GM12865 (cell line): ENCODE data around the gene HMGCS1.
"Not testable (repeated sequence)": the region's sequence is repeated elsewhere in the genome, so short reads cannot be mapped to it uniquely, and the experiment has no call there.

Experiments
- DNase-seq: peaks from one replicate; pipeline ENCODE4 v3.0.0; 2010; ENCODE audit warnings: low read depth
- H3K4me3 ChIP-seq: 2 replicates; pipeline ENCODE4 v1.5.1; 2011; ENCODE audit warnings: mild to moderate bottlenecking, low read depth, low read length, control low read depth
- TF ChIP-seq, protein P1 (sequence below): IDR thresholded peaks from 2 replicates; pipeline ENCODE4 v1.5.1; 2011; ENCODE audit warnings: low read length, control low read depth, low read depth, inconsistent platforms; ENCODE audit not compliant: insufficient read depth; ENCODE audit errors: missing control alignments

HMGCS1 gene

GRCh38 chr5:43332401-43332800, 19.2 kb upstream of the HMGCS1 start:
- TF ChIP-seq, protein P1, sequence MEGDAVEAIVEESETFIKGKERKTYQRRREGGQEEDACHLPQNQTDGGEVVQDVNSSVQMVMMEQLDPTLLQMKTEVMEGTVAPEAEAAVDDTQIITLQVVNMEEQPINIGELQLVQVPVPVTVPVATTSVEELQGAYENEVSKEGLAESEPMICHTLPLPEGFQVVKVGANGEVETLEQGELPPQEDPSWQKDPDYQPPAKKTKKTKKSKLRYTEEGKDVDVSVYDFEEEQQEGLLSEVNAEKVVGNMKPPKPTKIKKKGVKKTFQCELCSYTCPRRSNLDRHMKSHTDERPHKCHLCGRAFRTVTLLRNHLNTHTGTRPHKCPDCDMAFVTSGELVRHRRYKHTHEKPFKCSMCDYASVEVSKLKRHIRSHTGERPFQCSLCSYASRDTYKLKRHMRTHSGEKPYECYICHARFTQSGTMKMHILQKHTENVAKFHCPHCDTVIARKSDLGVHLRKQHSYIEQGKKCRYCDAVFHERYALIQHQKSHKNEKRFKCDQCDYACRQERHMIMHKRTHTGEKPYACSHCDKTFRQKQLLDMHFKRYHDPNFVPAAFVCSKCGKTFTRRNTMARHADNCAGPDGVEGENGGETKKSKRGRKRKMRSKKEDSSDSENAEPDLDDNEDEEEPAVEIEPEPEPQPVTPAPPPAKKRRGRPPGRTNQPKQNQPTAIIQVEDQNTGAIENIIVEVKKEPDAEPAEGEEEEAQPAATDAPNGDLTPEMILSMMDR, result no peak
- no peak for DNase-seq
- H3K4me3 ChIP-seq, result no peak overlapping the region

GRCh38 chr5:43325624-43326023, 12.4 kb upstream of the HMGCS1 start:
- DNase-seq, result not testable (repeated sequence)

GRCh38 chr5:43323488-43323887, 10.3 kb upstream of the HMGCS1 start:
- H3K4me3 ChIP-seq, DNase-seq: not testable (repeated sequence)

More at GRCh38 chr5:43325624-43326023, 12.4 kb upstream of the HMGCS1 start:
- not testable (repeated sequence) for H3K4me3 ChIP-seq

DNA sequence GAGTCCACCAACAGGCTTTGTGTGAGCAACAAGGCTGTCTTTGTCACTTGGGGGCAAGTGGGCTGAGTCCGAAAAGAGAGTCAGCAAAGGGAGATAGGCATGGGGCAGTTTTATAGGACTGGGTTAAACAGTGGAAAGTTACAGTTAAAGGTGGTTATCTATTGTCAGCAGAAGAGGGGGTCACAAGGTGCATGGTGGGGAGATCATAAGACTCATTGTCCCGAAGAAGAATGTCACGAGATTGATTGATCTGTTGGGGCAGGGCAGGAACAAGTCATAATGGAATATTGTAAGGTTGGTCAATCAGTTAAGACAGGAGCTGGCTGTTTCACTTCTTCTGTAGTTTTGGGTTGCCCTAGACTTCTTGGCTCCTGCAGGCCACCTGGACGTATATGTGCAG, 7.6 kb upstream of the HMGCS1 start:
- TF ChIP-seq, protein P1, result no peak
- H3K4me3 ChIP-seq, result no peak overlapping the region
- no peak for DNase-seq

DNA sequence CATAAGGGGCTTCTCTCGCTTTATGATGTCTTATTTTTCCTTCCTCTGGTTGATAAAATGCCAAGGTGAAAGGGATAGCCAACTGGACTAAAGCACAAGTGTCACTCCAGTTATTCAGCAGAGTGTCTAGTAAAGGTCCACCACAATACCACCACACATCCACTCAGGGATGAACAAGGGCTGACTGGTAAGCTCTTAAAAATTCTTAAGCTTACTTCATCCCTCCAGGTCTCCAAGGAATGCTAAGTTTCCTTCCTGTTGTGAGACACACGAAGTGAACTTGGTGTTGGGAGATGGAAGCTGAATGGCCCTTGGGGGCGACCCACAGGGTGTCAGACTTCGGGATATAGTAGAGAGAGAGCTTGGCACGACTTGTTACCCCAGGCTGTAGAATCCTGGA, 3.2 kb upstream of the HMGCS1 start:
- no peak overlapping the region for H3K4me3 ChIP-seq
- TF ChIP-seq, protein P1, result no peak
- DNase-seq, result no peak

GRCh38 chr5:43315682-43316081, 2.5 kb upstream of the HMGCS1 start:
- TF ChIP-seq, protein P1, result no peak
- H3K4me3 ChIP-seq, result no peak overlapping the region
- no peak for DNase-seq

GRCh38 chr5:43315263-43315662, 2.1 kb upstream of the HMGCS1 start:
- peak; percentile 18 for DNase-seq
- H3K4me3 ChIP-seq, result no peak overlapping the region
- TF ChIP-seq, protein P1, result no peak

GRCh38 chr5:43314724-43315123, 1.5 kb upstream of the HMGCS1 start:
- TF ChIP-seq, protein P1, result no peak
- no peak overlapping the region for H3K4me3 ChIP-seq
- no peak for DNase-seq
